H1 (cell line): ENCODE results near the gene PPFIBP2.

Experiments
- BACH1 ChIP-seq: IDR thresholded peaks from 2 replicates; pipeline ENCODE4 v1.6.1; 2012; ENCODE audit warnings: low read length, improper control_type of control experiment
- EP300 ChIP-seq, 2 experiments: IDR thresholded peaks; 1 replicate in 1 of 2; 2 replicates in 1 of 2; pipeline ENCODE4 v1.6.1; 2011 to 2012; ENCODE audit warnings: low read depth in 2 of 2, low read length in 2 of 2, mild to moderate bottlenecking in 2 of 2, borderline replicate concordance in 1 of 2, inconsistent platforms in 1 of 2, moderate library complexity in 1 of 2
- EZH2 ChIP-seq: fragments of 200-600 bp; sonication (generic); IDR thresholded peaks from 2 replicates; pipeline ENCODE4 v1.7.1; 2012; ENCODE audit warnings: low read depth, mild to moderate bottlenecking, moderate library complexity, low read length, inconsistent platforms; ENCODE audit not compliant: severe bottlenecking
- FOSL1 ChIP-seq: IDR thresholded peaks from 2 replicates; pipeline ENCODE4 v1.6.1; 2011; ENCODE audit warnings: mild to moderate bottlenecking, low read depth, low read length, moderate library complexity; ENCODE audit not compliant: insufficient read depth
- POLR2A ChIP-seq, 2 experiments: IDR thresholded peaks; 1 replicate in 1 of 2; 2 replicates in 1 of 2; pipeline ENCODE4 v1.6.1; 2011; ENCODE audit warnings: low read depth in 2 of 2, low read length in 2 of 2, mild to moderate bottlenecking in 2 of 2; ENCODE audit errors: control extremely low read depth in 1 of 2
- POLR2AphosphoS5 ChIP-seq: IDR thresholded peaks from 2 replicates; pipeline ENCODE4 v1.6.1; 2011; ENCODE audit warnings: low read depth, low read length
- RAD21 ChIP-seq, 2 experiments: IDR thresholded peaks in 1 of 2; conservative IDR thresholded peaks in 1 of 2; 2 replicates each; pipeline ENCODE4 v1.6.1; 2011; ENCODE audit warnings: low read depth in 2 of 2, low read length in 2 of 2, improper control_type of control experiment in 1 of 2, inconsistent platforms in 1 of 2, mild to moderate bottlenecking in 1 of 2, moderate library complexity in 1 of 2
- RFX5 ChIP-seq: IDR thresholded peaks from 2 replicates; pipeline ENCODE4 v1.6.1; 2011; ENCODE audit warnings: low read depth, low read length, improper control_type of control experiment, borderline replicate concordance
- RNF2 ChIP-seq: fragments of 200-900, 300-1000 bp; sonication (generic); IDR thresholded peaks from 2 replicates; pipeline ENCODE4 v1.7.1; 2016; ENCODE audit warnings: borderline replicate concordance, low read depth, mild to moderate bottlenecking, antibody characterized with exemption, low read length; ENCODE audit not compliant: poor library complexity, severe bottlenecking; ENCODE audit errors: missing control alignments
- TAF1 ChIP-seq: IDR thresholded peaks from 2 replicates; pipeline ENCODE4 v1.6.1; 2011; ENCODE audit warnings: mild to moderate bottlenecking, low read depth, low read length
- TF ChIP-seq, protein P1 (sequence below), 3 experiments: IDR thresholded peaks; 1 replicate in 2 of 3; 2 replicates in 1 of 3; pipeline versions ENCODE4 v1.5.1 to v1.6.1; 2011; ENCODE audit warnings: low read length in 3 of 3, mild to moderate bottlenecking in 3 of 3, inconsistent platforms in 2 of 3, low read depth in 1 of 3, moderate library complexity in 1 of 3; ENCODE audit not compliant: insufficient read depth in 1 of 3; ENCODE audit errors: control extremely low read depth in 1 of 3

DNA sequence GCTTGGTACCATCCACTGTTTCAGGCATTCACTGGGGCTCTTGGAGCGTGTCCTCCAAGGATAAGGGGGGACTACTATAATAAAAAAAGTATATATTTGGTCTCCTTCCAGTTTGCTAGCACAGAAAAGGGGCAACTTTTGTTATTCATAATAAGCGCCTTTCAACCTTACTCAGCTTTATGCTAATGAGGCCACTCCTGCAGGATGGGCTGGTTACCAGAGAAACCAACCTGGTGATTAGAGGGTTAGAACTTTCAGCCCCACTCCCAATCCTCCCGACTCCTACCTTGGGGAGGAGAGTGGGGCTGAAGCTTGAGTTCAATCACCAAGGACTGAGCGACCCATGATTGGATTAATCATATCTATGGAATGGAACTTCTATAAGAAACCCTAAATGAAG lies 31.8 kb downstream of the PPFIBP2 start:
- no peak for TF ChIP-seq POLR2A (IDR thresholded peaks at IDR 0.05; ENCODE audit: control extremely low read depth in 1 of 2, low read depth in 2 of 2, low read length in 2 of 2)
- no peak for TF ChIP-seq RFX5
- TF ChIP-seq, protein P1, sequence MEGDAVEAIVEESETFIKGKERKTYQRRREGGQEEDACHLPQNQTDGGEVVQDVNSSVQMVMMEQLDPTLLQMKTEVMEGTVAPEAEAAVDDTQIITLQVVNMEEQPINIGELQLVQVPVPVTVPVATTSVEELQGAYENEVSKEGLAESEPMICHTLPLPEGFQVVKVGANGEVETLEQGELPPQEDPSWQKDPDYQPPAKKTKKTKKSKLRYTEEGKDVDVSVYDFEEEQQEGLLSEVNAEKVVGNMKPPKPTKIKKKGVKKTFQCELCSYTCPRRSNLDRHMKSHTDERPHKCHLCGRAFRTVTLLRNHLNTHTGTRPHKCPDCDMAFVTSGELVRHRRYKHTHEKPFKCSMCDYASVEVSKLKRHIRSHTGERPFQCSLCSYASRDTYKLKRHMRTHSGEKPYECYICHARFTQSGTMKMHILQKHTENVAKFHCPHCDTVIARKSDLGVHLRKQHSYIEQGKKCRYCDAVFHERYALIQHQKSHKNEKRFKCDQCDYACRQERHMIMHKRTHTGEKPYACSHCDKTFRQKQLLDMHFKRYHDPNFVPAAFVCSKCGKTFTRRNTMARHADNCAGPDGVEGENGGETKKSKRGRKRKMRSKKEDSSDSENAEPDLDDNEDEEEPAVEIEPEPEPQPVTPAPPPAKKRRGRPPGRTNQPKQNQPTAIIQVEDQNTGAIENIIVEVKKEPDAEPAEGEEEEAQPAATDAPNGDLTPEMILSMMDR (IDR thresholded peaks at IDR 0.05; ENCODE audit: control extremely low read depth in 1 of 3, insufficient read depth in 1 of 3, low read depth in 1 of 3, low read length in 3 of 3): no peak
- TF ChIP-seq RNF2: no peak
- TF ChIP-seq RAD21 (IDR thresholded peaks at IDR 0.05 in 1 of 2, conservative IDR thresholded peaks at IDR 0.05 in 1 of 2; ENCODE audit: low read depth in 2 of 2, low read length in 2 of 2): no peak
- TF ChIP-seq TAF1: no peak
- no peak for TF ChIP-seq EP300 (IDR thresholded peaks at IDR 0.05; ENCODE audit: borderline replicate concordance in 1 of 2, low read depth in 2 of 2, low read length in 2 of 2)
- TF ChIP-seq POLR2AphosphoS5: no peak
- TF ChIP-seq FOSL1: no peak
- no peak for TF ChIP-seq EZH2
- no peak for TF ChIP-seq BACH1
